NCI-H2107 (cell line): ENCODE measurements around the gene AQP1.

Source experiments
- DNase-seq: peaks from one replicate; lab custom pipeline; 2025; lab: John Stamatoyannopoulos, UW

The AQP1 gene

GRCh38 chr7:30906515-30907240, 5.0 kb upstream of the AQP1 start:
- DNase-seq: no peak

- no peak for DNase-seq
Measured at GRCh38 chr7:30907527-30908267, 4.0 kb upstream of the AQP1 start.

GRCh38 chr7:30908681-30909080, 3.0 kb upstream of the AQP1 start:
- DNase-seq: no peak

- no peak for DNase-seq
Measured at GRCh38 chr7:30909431-30909830, 2.2 kb upstream of the AQP1 start.

- no peak for DNase-seq
Measured at GRCh38 chr7:30910411-30911073, 1.1 kb upstream of the AQP1 start.

GRCh38 chr7:30911133-30911532, 520 bp upstream of the AQP1 start:
- DNase-seq: no peak

- no peak for DNase-seq
Measured at GRCh38 chr7:30912021-30912730, 523 bp downstream of the AQP1 start.

GRCh38 chr7:30912731-30912985, 1.0 kb downstream of the AQP1 start:
- DNase-seq: no peak

GRCh38 chr7:30912986-30913811, 1.5 kb downstream of the AQP1 start:
- no peak for DNase-seq

GRCh38 chr7:30913821-30914515, 2.3 kb downstream of the AQP1 start:
- DNase-seq: no peak

GRCh38 chr7:30914596-30914995, 2.9 kb downstream of the AQP1 start:
- DNase-seq: no peak

- no peak for DNase-seq
Measured at GRCh38 chr7:30915005-30915601, 3.5 kb downstream of the AQP1 start.

GRCh38 chr7:30915751-30916150, 4.1 kb downstream of the AQP1 start:
- DNase-seq: no peak

- DNase-seq: no peak
Measured at GRCh38 chr7:30916255-30916654, 4.6 kb downstream of the AQP1 start.

- DNase-seq: no peak
Measured at GRCh38 chr7:30916767-30917166, 5.1 kb downstream of the AQP1 start.

GRCh38 chr7:30917216-30917893, 5.7 kb downstream of the AQP1 start:
- no peak for DNase-seq

- DNase-seq: no peak
Measured at GRCh38 chr7:30918676-30919075, 7.0 kb downstream of the AQP1 start.

- no peak for DNase-seq
Measured at GRCh38 chr7:30920021-30920583, 8.4 kb downstream of the AQP1 start.

GRCh38 chr7:30920584-30921539, 9.2 kb downstream of the AQP1 start:
- no peak for DNase-seq
